ENCODE results near the gene GNG2.

DNA sequence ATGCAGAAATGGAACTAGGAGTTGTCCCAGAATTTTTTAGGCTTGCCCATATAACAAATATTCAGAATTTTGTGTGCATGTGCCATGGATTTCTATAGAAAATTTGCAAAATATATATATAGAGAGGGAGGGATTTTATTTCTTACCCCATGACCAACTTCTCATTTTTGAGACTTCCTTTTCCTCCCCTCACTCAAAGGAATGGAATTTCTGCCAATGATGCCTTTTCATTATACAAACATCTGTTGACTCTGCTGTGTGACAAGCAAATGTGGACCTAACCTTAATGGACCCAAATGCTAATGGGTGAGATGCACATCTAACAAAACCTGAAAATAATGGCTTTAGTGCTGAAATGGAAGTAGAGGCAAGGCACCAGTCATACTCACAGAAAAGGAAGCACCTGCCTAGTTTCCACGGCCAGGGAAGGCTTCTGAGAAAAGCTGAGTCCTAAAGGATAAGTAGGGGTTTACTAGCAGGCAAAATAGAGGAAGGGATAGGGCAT lies 3.6 kb upstream of the GNG2 start:
- TF ChIP-seq TBP (IDR thresholded peaks at IDR 0.05; ENCODE audit: low read depth, low read length) (no peak), GABPA (IDR thresholded peaks at IDR 0.05; ENCODE audit: borderline replicate concordance, insufficient read depth, low read length) (no peak)
